Parathyroid adenoma (tissue), 2 donors: ENCODE data around the gene RALGAPA2.

ENCODE experiments used
- H2AFZ ChIP-seq: fragments of 300-600 bp; sonication (generic); one replicate; pipeline ENCODE4 v1.7.0; 2017; ENCODE audit warnings: antibody characterized with exemption, mild to moderate bottlenecking
- H3K27ac ChIP-seq: fragments of 300-600 bp; sonication (generic); one replicate; pipeline ENCODE4 v1.7.0; 2017
- H3K27me3 ChIP-seq: fragments of 300-600 bp; sonication (generic); one replicate; pipeline ENCODE4 v1.7.0; 2017; ENCODE audit warnings: low read length; ENCODE audit not compliant: control insufficient read depth, insufficient read depth
- H3K36me3 ChIP-seq: fragments of 300-600 bp; sonication (generic); one replicate; pipeline ENCODE4 v1.7.0; 2017; ENCODE audit warnings: low read length; ENCODE audit not compliant: control insufficient read depth, insufficient read depth
- H3K4me1 ChIP-seq: fragments of 300-600 bp; sonication (generic); one replicate; pipeline ENCODE4 v1.7.0; 2017; ENCODE audit warnings: control low read depth
- H3K4me2 ChIP-seq: fragments of 300-600 bp; sonication (generic); one replicate; pipeline ENCODE4 v1.7.0; 2017; ENCODE audit warnings: low read length
- H3K4me3 ChIP-seq: fragments of 300-600 bp; sonication (generic); one replicate; pipeline ENCODE4 v1.7.0; 2017; ENCODE audit warnings: low read depth, low read length
- H3K79me2 ChIP-seq: fragments of 300-600 bp; sonication (generic); one replicate; pipeline ENCODE4 v1.7.0; 2017; ENCODE audit warnings: control low read depth
- H3K9ac ChIP-seq: fragments of 300-600 bp; sonication (generic); one replicate; pipeline ENCODE4 v1.7.0; 2017; ENCODE audit warnings: mild to moderate bottlenecking
- H3K9me3 ChIP-seq: fragments of 300-600 bp; sonication (generic); one replicate; pipeline ENCODE4 v1.7.0; 2017; ENCODE audit warnings: low read length; ENCODE audit not compliant: control insufficient read depth
- TF ChIP-seq, protein P1 (sequence below): fragments of 300-600 bp; sonication (generic); IDR thresholded peaks from one replicate; pipeline ENCODE4 v1.7.0; 2017; ENCODE audit warnings: antibody characterized with exemption, mild to moderate bottlenecking
- donor health status: primary hyperparathyroidism.

Gene RALGAPA2

DNA sequence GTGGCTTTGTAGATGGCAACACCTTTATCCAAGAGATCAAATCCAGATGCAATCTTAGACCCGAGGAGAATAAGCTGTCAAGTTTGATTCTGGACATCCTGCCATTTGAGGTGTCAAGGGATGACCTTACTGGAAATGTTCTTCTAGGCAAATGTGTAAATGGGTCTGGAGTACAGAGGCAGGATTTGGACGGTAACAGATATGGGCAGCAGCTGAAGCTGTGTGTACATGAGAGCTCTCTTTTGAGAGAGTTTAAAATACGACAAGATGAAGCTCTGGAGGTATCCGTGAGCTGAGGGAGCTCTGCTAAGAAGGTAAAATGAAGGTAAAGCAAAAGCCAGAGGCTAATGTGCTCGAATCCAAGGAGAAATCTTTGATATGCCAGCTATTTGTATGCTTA is 56.6 kb downstream of the RALGAPA2 start:
- no peaks in the 10 kb centered on the region for H3K4me1 ChIP-seq
- no peaks in the 10 kb centered on the region for H3K36me3 ChIP-seq
- no peak overlapping the region for H3K27ac ChIP-seq
- H2AFZ ChIP-seq: no peak overlapping the region
- no peak overlapping the region for H3K4me2 ChIP-seq
- no peaks in the 10 kb centered on the region for H3K27me3 ChIP-seq
- TF ChIP-seq, protein P1, sequence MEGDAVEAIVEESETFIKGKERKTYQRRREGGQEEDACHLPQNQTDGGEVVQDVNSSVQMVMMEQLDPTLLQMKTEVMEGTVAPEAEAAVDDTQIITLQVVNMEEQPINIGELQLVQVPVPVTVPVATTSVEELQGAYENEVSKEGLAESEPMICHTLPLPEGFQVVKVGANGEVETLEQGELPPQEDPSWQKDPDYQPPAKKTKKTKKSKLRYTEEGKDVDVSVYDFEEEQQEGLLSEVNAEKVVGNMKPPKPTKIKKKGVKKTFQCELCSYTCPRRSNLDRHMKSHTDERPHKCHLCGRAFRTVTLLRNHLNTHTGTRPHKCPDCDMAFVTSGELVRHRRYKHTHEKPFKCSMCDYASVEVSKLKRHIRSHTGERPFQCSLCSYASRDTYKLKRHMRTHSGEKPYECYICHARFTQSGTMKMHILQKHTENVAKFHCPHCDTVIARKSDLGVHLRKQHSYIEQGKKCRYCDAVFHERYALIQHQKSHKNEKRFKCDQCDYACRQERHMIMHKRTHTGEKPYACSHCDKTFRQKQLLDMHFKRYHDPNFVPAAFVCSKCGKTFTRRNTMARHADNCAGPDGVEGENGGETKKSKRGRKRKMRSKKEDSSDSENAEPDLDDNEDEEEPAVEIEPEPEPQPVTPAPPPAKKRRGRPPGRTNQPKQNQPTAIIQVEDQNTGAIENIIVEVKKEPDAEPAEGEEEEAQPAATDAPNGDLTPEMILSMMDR: no peak
- no peak overlapping the region for H3K4me3 ChIP-seq
- no peaks in the 10 kb centered on the region for H3K9me3 ChIP-seq
- H3K9ac ChIP-seq: no peak overlapping the region
- no peaks in the 10 kb centered on the region for H3K79me2 ChIP-seq

DNA sequence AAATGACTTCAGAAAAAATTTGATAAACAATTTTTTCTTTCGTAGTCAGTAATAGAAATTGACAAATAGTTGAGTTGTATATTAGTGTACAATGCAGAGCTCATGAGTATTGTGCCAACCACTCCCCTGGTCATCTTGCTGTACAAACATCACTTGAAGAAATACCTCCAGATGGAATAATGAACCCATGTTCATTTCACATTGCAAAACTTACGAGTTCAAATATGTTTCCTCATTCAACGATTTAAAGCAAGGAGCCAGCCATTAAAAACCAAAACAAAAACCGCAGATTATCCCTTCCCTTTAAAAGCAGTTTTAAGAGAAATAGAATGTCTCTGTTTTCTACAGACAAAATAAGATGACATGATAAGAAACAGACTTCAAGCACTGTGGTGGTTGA is 62.5 kb downstream of the RALGAPA2 start:
- Histone ChIP-seq H3K9ac (no peak overlapping the region), H3K36me3 (no peaks in the 10 kb centered on the region), H3K27ac (no peak overlapping the region), H3K4me1 (no peaks in the 10 kb centered on the region), H3K27me3 (no peaks in the 10 kb centered on the region), H3K4me2 (no peak overlapping the region), H2AFZ (no peak overlapping the region), H3K79me2 (no peaks in the 10 kb centered on the region), H3K9me3 (no peaks in the 10 kb centered on the region), H3K4me3 (no peak overlapping the region)
- TF ChIP-seq, protein P1: no peak

DNA sequence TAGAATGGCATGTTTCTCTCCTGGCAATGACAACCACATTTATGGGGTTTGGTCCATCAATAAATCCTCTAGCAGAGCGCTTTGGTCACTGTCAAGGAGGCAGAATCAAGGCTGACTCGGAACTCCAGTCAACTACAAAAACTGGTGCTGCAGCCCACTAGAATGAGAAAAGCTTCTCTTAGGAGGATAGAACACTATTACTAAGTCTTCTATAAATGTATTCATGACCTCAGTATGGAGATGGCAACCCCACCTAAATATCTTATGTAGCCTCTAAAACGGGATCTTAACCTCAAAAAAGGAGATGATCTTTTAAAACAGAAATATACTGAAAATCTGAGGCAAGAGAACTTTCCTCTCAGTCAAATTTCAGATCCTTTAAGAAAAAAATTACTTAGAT is 68.5 kb downstream of the RALGAPA2 start:
- Histone ChIP-seq H3K27ac (no peak overlapping the region), H3K9ac (no peak overlapping the region), H3K36me3 (no peaks in the 10 kb centered on the region), H3K27me3 (no peaks in the 10 kb centered on the region), H3K4me2 (no peak overlapping the region), H3K4me1 (no peaks in the 10 kb centered on the region), H3K9me3 (no peaks in the 10 kb centered on the region), H2AFZ (no peak overlapping the region), H3K4me3 (no peak overlapping the region), H3K79me2 (no peaks in the 10 kb centered on the region)
- TF ChIP-seq, protein P1: no peak

DNA sequence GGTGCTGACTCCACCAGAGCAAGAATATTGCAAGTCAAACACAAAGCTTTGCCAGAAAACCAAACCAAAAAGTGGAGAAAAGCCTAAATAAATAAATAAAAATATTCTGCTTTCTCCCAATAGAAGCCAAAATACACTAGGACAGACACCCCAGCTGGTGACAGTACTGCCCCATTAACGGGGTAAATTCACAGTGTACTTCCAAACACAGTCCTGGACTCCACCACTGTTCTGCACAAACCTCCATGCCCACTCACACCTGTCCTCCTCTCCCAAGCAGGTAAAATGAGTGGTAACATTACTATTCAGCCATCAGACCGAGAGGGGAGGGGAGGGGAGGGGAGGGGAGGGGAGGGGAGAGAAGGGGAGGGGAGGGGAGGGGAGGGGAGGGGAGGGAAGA is 70.7 kb downstream of the RALGAPA2 start:
- Histone ChIP-seq H3K79me2 (no peaks in the 10 kb centered on the region), H3K27me3 (no peaks in the 10 kb centered on the region), H3K4me2 (no peak overlapping the region), H2AFZ (no peak overlapping the region), H3K4me1 (no peaks in the 10 kb centered on the region), H3K4me3 (no peak overlapping the region), H3K9ac (no peak overlapping the region), H3K27ac (no peak overlapping the region), H3K9me3 (no peaks in the 10 kb centered on the region), H3K36me3 (no peaks in the 10 kb centered on the region)
- TF ChIP-seq, protein P1: no peak

DNA sequence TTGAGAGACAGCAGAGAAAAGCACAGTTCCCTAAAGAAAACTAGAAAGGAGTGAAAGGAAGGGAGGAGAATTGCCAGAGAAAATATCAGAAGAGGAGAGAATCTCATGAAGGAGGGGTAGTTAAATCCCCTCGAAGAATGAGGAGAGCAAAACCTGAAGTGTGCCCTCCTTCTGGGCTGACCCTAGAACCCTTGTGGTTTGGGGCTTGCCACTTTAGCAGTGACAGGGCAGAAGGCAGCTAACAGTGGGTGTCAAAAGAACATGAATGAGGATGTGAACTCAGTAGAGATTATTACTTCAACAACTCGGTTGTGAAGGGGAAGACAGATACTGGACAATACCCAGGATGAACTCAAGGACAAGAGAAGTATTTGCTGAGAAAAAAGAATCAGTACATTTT is 73.6 kb downstream of the RALGAPA2 start:
- Histone ChIP-seq H2AFZ (no peak overlapping the region), H3K27ac (no peak overlapping the region), H3K27me3 (no peaks in the 10 kb centered on the region), H3K4me1 (no peaks in the 10 kb centered on the region), H3K79me2 (peaks cover 2% of the 10 kb centered on the region), H3K36me3 (no peaks in the 10 kb centered on the region), H3K4me3 (no peak overlapping the region), H3K9ac (no peak overlapping the region), H3K9me3 (no peaks in the 10 kb centered on the region), H3K4me2 (no peak overlapping the region)
- TF ChIP-seq, protein P1: no peak
